CD4-positive, alpha-beta T cell treated with Interleukin-17A for 1 hour (primary cell): ENCODE measurements around the gene ZMIZ1.

Experiments used
- DNase-seq: peaks from one replicate; pipeline ENCODE4 v3.0.0-alpha.2; 2020

ZMIZ1 gene

DNA sequence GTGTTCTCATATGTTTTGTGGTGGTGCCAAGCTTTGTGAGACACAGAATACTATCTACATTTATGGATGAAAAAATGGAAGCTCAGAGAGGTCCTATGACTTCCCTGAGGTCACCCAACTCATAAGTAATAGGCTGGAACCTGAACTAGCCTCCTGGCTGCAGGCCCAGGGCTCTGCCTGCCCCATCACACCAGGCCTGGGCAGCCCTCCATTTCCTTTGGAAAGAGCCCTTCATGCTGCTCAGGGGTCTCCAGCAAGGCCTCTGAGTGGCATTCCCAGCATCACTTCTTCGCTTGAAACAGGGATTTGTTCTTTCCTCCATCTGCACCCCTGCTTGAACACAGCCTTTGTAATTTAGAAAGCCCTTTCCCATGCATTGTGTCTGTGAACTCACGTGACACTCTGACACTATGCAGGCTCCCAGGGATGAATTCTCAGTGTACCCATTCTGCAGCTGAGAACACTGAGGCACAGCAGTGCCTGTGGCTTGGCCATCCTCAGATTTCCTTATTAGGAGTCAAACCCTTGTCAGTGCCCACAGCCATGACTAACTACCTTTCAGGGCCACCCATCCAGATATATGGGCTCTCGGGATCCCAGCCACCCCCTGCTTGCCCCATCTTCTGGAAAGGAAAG lies 150.7 kb downstream of the ZMIZ1 start:
- DNase-seq: no peak

DNA sequence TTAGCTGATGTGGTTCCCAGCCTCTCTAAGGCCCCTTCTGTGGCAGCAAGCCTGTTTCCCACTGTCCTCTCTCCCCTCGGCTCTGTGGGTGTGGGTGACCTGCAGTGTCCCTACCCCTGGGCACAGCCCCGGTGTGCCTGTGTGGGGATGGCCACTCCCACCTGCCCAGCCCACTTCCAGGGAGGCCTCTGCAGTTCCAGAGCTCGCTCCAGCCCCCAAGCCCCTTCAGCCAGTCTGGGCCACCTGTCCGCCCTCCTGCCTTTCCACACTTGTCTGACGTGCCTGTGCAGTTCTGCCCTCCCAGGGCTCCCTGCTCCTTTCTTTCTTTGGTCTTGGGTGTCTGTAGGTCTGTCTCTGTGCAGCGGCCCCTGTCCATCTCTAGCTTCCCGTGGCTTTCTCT lies 151.5 kb downstream of the ZMIZ1 start:
- no peak for DNase-seq

GRCh38 chr10:79221110-79222051 lies 152.6 kb downstream of the ZMIZ1 start:
- no peak for DNase-seq

DNA sequence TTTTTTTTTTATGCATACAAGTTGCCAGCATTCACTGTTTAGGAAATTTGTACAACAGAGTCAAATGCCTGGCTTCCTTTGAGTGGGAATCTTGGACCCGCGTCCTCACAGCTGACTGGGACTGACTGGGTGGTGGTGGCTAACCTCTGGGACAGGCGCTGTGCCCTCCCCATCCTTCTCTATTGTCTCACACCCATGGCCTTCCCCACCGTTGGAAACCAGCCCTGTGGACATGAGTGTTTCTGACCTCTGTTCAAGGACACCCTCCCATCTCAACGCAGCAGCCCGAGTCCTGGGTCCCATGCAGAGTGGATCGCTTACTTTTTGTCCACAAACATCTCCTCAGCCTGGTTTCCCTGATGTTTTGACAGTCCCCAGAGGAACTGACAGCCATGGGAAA lies 153.4 kb downstream of the ZMIZ1 start:
- no peak for DNase-seq

GRCh38 chr10:79223091-79224048 lies 154.6 kb downstream of the ZMIZ1 start:
- no peak for DNase-seq

GRCh38 chr10:79224263-79224949 lies 155.6 kb downstream of the ZMIZ1 start:
- DNase-seq: no peak

DNA sequence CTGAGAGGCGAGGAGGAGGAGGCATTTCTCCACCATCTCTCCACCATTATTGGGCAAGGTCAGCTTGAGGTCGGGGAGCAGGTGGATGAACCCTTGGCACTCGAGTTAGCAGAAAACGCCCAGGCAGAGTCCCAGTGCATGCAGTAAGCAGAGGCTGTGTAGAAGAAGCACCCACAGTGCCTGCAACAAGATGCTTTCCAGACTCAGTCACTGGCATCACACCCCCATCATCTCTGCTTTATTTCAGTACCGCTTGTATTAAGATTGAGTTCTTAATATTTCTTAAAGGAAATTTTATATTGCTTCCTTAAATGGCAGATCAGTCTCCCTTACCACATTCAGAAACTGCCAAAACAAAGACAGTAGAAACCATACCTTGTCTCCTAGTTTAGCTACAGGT lies 156.2 kb downstream of the ZMIZ1 start:
- DNase-seq: no peak

GRCh38 chr10:79226391-79227245 lies 157.9 kb downstream of the ZMIZ1 start:
- DNase-seq: no peak

DNA sequence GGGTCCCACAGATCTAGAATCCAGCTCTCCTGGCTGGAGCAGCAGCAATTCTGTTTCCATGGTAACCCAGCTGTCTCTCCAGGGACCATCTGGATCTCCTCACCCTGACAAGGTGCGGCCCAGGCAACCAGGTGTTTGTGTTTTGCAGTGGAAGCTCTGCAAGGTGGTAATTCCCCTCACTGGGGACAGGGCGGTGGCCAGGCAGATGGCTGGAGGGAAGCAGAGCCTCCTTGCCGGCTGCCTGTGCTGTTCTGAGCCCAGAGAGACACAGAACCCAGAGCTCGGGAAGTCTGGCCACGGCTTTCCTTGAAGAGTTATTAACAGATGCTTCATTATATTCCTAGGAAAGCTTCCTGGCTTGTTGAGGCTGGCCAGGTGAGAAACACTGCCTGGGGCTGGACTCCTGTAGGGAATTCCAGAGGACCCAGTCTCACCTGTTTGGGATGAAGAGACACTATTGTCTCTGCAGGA lies 160.3 kb downstream of the ZMIZ1 start:
- no peak for DNase-seq

DNA sequence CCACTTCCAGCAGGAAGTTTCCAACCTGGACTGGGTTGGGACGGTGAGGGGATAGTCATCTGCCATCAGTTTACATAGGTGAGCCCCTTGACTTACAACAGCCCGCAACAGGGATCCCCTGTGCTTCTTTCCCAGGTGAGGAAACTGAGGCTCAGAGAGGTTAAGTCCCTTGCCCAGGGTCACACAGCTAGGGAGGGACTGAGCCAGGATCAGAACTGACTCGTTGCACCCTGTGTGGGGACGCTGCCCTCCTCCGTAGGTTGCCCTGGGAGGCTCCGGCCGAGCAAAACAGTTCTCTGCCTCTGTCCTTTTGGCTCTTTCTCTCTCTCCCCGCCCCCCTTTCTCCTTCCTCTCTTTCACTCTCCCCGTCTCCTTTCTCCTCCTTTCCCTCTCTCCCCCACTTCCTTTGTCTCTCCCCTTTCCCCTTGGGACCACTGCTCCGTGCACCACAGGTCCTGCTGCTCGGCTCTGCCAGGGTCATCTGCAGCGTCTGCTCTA lies 161.1 kb downstream of the ZMIZ1 start:
- DNase-seq: no peak

DNA sequence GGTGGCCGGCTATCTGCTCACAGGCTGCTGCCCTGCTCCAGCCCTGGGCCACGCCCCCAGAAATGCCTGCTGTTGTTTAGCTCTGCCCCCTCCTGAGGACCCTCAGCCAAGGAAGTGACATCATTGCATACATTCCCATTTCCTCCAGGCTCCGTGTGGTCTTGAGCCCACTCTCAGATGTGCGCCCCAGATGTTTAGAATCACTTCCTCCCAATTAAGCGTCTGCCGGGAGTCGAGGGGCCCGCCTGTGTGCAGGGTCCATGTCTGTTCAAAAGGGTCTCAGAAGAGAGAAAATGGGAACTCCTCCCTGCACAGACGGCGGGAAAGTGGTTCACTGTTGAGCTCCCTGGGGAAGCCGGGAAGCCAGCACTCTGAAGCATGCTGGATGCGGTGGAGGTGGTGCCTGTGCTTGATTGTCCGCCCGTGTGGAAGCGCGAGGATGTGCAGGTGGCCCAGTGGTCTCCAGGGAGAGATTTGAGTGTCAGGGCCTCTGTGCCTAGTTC lies 161.6 kb downstream of the ZMIZ1 start:
- DNase-seq: no peak

DNA sequence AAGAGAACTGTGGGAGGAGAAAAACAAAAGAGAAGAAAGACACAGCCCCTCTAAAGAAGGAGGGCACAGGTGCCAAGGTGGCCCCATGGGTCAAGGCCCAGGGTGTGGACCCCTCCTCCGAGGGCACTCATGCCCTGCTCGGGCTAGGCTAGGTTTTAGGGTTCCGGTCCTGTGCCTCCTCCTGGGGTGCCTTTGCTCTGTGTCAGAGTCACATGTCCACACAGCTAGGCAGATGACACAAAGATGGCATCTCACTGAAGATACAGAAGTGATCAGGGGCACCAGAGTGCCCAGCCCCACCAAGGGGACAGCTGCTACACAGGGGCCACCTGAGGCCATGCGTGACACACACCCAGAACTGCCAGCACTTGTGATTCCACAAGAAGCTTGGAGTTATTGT lies 162.1 kb downstream of the ZMIZ1 start:
- DNase-seq: no peak

- no peak for DNase-seq
These were observed 163.1 kb downstream of the ZMIZ1 start for GRCh38 chr10:79231908-79232307.

- no peak for DNase-seq
These were observed 164.1 kb downstream of the ZMIZ1 start for GRCh38 chr10:79232864-79233263.

- DNase-seq: no peak
These were observed 165.9 kb downstream of the ZMIZ1 start for GRCh38 chr10:79234391-79235315.

DNA sequence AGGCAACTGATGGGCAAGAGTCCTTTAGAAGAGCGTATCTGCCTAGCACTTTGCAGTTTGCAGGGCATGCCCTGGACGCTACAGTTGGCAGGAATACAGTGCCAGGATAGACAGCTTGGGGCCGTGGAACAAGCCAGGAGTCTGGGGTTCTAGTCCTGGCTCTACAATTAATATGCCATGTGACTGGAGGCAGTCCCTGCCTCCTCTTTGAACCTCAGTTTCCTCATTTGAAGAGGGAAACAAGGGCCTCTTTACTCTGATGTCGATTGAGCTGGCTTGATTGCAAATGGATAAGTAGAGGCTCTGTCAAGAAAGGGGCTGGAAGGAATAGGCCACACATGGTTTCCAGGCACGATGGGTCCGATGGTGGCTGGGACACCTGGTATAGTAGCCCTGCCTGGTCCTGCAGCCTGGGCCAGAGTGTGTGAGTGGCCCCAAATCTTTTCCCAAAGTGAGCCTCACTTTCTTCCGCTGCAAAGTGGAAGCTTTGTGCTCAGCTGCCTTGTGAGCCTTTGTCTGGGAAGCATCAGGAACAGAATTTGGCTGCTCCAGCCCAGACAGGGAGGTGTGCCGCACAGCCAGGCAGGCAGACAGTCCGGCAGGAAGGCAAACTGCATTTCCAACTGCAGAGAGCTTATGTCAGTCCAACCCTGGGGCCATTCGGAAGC lies 167.1 kb downstream of the ZMIZ1 start:
- no peak for DNase-seq

DNA sequence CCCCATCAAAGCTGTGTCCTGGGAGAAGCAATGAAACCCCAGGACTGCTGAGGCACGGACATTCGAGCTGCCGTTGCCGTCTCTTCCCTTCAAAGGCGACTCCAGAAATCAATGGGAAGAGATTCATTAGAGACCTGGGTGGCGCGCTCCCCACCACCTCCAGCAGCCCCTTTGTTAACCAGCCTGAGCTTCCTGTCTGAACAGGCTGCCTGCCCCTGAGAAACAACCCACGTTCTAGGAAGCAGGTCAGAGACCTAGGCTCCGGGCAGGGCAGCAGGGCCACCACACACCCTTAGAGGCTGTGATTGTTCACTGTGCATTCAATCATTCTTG lies 167.6 kb downstream of the ZMIZ1 start:
- no peak for DNase-seq

- no peak for DNase-seq
These were observed 168.8 kb downstream of the ZMIZ1 start for GRCh38 chr10:79237454-79238157.

GRCh38 chr10:79238158-79238520 lies 169.4 kb downstream of the ZMIZ1 start:
- no peak for DNase-seq
